ENCODE data around the gene RBM18. TPM values are rescaled to one million over a fixed set of nuclear protein-coding genes. Genes with fewer than 3 reads are reported as not detected.
A peak's percentile ranks its signal among the peaks of the same experiment; 100 is the strongest.

Gene RBM18, protein sequence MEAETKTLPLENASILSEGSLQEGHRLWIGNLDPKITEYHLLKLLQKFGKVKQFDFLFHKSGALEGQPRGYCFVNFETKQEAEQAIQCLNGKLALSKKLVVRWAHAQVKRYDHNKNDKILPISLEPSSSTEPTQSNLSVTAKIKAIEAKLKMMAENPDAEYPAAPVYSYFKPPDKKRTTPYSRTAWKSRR
- total RNA-seq = 3.5 TPM

- DNase-seq (ENCODE audit: low read depth in 2 of 3, low spot score in 2 of 3) = peak; percentile 90 to 91 (median 91)
Observed at GRCh38 chr9:122264360-122265148, at the start of gene RBM18, which contains the start of gene MRRF. RBM18 (minus strand) TSS chr9:122264840; CDS start chr9:122261492, 3,348 bp downstream. MRRF (plus strand) TSS chr9:122264882; CDS start chr9:122270892, 6,010 bp downstream.

DNA sequence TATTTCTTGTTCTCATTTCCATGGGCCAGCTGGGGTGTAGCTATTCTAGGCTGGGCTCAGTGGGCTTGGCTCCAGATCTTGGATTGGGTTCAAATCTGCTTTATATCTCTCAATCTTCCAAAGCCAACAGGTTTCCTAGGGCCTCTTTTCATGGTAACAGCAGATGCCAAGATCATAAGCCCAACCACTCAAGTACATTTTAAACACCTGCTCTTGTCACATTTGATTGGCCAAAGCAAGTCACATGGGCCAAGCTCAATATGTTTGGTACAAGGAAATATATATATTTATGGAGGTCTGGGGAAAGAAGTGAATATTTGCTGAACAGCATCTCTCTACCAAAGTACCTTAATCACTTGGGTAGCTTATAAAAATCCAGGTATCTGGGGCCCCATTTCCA is 49.5 kb upstream of the RBM18 start:
- no peak for DNase-seq (ENCODE audit: low read depth in 2 of 3, low spot score in 2 of 3)

DNA sequence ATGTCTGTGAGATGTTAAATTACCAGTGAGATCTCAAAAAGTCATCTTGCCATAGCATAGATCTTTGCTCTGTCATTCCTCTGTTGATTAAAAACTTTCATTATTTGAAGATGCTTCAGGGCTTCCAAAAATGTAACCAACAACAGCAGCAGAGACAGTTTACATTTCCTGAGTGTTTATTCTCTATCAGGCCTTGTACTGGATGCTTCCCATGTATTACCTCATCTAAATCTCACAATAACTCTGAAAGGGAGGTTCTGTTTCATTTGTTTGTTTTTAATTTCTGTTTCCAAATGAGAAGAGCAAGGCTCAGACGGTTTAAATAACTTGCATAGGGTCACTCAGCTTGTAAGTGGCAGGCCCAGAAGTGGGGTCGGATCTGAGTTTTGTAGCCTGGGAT is 45.2 kb upstream of the RBM18 start:
- DNase-seq (ENCODE audit: low read depth in 2 of 3, low spot score in 2 of 3) = no peak

GRCh38 chr9:122307925-122308324 is 43.3 kb upstream of the RBM18 start:
- DNase-seq (ENCODE audit: low read depth in 2 of 3, low spot score in 2 of 3) = no peak

DNA sequence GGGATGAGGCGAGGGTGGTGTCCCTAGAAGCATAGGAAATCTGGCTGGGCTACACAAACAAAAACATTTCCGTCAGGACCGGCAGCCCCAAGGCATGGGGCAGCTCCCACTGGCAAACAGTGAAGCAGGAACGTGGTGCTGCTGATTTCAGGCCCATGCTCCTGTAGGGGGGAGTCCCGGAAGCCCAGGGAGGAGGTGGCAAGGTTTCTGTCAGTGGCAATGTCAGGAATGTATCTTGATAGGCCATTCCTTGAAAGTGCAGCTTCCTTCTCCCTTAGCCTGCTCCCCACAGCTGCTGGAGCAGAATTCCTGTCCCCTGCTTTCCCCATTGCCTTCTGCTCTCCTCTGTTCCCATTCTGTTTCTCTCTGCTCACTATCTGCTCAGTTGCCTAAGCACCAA is 42.4 kb upstream of the RBM18 start:
- DNase-seq (ENCODE audit: low read depth in 2 of 3, low spot score in 2 of 3) = no peak

DNA sequence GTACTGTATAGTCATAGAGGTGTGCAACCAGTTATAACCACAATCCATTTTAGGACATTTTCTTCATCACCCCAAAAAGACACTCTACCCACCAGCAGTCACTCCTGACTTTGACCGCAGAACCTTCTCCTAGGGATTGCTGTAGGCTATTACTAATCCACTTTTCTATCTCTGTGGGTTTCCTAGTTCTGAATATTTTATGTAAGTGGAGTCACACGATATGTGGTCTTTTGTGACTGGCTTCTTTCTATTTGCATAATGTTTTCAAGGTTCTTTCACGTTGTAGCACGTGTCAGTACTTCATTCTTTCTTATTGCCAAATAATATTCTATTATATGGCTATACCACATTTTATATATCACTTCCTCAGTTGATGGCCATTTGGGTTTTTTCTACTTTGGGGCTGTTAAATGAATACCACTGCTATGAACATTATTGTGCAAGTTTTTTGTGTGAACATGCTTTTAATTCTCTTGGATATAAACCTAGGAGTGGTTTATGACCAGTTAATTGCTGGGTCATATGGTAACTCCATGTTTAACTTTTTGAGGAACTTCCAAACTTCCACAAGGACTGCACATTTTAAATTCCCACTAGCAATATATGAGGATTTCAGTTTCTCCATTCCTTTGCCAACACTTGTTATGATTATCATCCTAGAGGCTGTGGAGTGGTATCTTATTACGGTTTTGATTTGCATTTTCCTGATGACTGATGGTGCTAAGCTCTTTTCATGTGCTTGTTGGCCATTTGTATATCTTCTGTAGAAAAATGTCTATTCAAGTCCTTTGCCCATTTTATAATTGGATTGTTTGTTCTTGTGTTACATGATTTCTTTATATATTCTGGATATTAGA is 37.8 kb upstream of the RBM18 start:
- DNase-seq (ENCODE audit: low read depth in 2 of 3, low spot score in 2 of 3) = no peak

DNA sequence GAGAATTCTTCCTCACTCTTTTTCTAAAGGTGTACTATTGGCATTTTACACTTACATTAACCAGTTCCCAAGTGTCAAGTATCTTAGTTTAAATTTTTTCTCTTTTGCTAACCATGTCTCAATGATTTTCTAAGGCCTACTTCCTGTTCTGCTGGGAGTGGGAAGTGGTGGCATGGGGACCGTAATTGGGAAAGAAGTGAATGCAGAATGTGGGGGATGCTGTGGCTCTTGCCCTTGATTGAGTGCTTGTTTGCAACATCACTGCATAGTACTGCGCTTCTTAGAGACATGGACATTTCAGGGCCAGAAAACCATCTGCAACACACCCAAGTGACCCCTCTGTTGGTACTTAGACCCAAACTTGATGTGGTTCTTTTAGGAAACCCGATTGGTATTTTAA is 32.9 kb upstream of the RBM18 start:
- DNase-seq (ENCODE audit: low read depth in 2 of 3, low spot score in 2 of 3) = no peak

GRCh38 chr9:122294531-122294930 is 29.9 kb upstream of the RBM18 start:
- DNase-seq (ENCODE audit: low read depth in 2 of 3, low spot score in 2 of 3) = peak in 1 of 3 donors; percentile 28

GRCh38 chr9:122291458-122291857 is 26.8 kb upstream of the RBM18 start:
- DNase-seq (ENCODE audit: low read depth in 2 of 3, low spot score in 2 of 3) = no peak

DNA sequence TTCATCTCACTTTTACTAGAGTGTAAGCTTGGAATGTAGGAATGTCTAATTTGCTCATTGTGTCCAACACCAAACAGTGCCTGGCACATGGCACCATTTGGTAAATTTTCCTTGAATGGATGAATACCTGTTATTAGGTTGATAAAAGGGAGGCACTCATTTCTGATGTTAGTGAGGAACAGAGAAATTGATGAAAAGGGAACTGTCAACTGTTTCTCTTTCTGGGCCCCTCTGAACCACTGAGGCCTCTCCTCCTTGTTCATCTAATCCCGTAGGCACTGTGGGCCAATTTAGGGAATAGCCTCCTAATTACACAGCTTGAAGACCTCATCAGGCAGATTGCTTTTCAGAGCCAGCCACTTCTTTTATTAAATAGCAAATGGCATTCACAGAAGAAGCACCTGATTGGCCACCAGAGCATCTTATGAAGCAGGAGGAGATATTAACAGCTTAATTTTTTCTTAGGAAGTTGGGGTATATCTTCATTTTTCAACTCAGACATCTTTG is 22.6 kb upstream of the RBM18 start:
- no peak for DNase-seq (ENCODE audit: low read depth in 2 of 3, low spot score in 2 of 3)

DNA sequence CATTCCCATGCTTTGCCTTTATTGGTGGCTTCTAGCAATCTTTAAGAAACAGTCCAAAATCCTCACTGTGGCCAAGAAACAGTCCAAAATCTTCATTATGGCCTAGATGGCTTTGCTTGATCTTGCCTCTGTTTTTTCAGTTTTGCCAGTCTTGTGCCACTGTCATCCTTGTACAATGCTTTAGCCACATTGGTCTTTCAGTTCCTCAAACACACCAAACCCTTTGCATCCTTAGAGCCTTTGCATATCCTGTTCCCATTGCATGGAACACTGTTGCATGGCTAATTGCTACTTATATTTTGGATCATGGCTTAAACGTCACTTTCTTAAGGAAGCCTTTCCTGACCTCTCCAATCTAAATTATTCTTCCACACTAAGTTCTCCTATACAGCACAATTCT is 22.1 kb upstream of the RBM18 start:
- DNase-seq (ENCODE audit: low read depth in 2 of 3, low spot score in 2 of 3) = no peak

- no peak for DNase-seq (ENCODE audit: low read depth in 2 of 3, low spot score in 2 of 3)
Observed at GRCh38 chr9:122281368-122281767, 16.7 kb upstream of the RBM18 start.

DNA sequence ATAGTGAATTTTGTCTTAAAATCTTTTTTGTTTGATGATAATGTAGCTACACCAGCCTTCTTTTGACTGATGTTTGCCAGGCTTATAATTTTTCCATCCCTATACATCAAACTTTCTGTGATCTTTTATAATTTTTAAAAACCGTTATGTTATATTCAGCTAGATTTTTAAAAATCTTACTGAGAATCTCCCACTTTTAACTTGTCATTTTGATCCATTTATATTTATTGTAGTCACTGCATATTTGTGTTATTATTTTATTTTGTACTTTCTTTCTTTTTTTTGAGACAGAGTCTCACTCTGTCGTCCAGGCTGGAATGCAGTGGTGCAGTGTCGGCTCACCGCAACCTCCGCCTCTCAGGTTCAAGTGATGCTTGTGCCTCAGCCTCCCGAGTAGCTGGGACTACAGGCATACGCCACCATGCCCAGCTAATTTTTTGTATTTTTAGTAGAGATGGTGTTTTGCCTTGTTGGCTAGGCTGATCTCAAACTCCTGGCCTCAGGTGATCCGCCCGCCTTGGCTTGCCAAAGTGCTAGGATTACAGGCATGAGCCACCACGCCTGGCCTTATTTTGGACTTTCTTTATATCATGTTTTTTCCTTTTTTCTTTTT is 12.8 kb upstream of the RBM18 start:
- no peak for DNase-seq (ENCODE audit: low read depth in 2 of 3, low spot score in 2 of 3)

DNA sequence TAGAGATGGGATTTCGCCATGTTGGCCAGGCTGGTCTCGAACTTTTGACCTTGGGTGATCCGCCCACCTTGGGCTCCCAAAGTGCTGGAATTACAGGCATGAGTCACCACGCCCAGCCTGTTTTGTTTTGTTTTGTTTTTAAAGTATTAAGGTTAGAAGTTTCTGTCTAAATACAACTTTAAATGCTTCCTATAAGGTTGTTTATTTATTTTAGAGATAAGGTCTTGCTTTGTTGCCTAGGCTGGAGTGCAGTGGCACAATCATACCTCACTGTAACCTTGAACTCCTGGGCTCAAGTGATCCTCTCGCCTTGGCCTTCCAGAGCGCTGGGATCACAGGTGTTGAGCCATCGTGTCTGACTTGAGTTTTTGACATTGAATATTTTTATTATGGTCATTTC is 11.5 kb upstream of the RBM18 start:
- no peak for DNase-seq (ENCODE audit: low read depth in 2 of 3, low spot score in 2 of 3)

- no peak for DNase-seq (ENCODE audit: low read depth in 2 of 3, low spot score in 2 of 3)
Observed at GRCh38 chr9:122274055-122274454, 9.4 kb upstream of the RBM18 start.

- no peak for DNase-seq (ENCODE audit: low read depth in 2 of 3, low spot score in 2 of 3)
Observed at GRCh38 chr9:122268041-122268814, 3.6 kb upstream of the RBM18 start.

DNA sequence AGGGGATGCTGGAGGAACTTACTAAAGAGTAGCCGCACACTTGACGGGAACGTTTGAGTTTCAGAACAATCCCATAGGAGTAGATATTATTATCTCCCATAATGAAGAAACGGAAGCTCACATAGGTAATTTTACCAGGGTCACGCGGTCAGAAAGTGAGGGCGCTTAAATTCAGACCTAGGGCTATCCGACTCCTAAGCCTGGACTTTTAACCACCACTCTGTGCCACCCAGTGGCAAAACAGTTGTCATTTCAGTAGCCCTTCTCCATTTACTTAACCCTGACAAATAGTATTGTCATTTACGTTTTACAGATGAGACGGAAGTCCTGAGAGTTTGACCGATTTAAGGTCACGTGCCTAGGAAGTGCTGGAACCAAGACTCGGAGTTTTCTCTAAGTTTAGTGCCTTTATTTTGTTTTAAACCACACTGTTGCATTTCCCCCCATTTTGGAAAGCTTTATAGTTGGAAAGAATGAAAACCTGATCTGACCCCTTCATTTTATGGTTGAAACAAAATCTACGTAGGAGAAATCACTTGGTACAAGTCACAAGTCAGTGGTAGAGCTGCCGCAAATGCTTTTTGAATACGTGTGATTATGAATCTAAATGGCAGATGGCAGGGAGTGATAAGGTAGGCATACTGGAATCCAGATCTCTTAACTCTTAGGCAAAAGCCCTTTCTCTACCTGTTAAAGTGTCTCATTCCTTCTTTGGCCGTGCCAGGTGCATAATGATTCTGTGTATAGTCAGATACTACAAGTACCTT is 692 bp upstream of the RBM18 start:
- peak; percentile 1 to 74 (median 69) for DNase-seq (ENCODE audit: low read depth in 2 of 3, low spot score in 2 of 3)

- DNase-seq (ENCODE audit: low read depth in 2 of 3, low spot score in 2 of 3) = peak; percentile 3 to 15 (median 14)
Observed at GRCh38 chr9:122263699-122264349, 816 bp downstream of the RBM18 start.

DNA sequence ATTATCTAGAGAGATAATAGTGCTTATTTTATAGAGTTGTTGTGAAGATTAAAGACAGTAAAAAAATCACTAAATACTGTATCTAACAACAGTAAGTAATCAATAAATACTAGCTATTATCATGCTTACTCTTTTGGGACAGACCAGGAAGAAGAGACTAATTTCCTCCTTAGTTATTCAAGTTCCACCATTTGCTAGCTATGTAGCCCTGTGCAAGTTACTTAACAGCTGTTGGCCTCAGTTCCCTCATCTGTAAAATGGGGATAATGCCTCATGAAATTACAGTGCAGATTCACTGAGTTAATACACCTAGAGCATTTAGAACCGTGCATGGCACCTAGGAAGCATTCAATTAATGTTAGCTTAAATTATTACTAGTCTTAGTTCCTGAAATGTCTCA is 2.6 kb downstream of the RBM18 start:
- DNase-seq (ENCODE audit: low read depth in 2 of 3, low spot score in 2 of 3) = no peak
